ENCODE data around the gene FRMPD4. TPM values are rescaled to one million over a fixed set of nuclear protein-coding genes. Genes with fewer than 3 reads are reported as not detected.

Gene FRMPD4
- total and polyA plus RNA-seq, 2 donors (not counting 3 experiments of a cell fraction or from before 2014, with no cell fraction given), result not detected

DNA sequence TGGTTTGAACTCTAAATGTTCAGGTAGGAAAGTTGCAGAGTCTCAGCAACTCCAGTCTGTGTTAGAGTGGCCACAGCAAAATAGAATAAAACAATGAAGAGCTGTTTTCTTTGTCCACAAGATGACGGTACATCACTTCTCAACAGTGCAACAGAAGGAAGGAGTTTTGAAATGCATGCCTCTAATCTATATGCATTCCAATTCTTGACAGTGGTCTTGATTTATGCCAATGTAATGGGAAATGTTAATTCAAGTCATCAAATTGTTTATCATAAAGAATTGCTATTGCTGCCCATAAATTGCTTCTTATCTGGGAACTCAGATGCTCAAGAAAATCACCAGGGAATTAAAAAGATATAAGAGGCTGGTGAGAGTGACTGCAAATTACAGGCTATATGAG lies 457.4 kb downstream of the FRMPD4 start:
- Histone ChIP-seq H2AFZ (ENCODE audit: low read depth, low read length) (no peak overlapping the region), H4K20me1 (replicated peaks; ENCODE audit: control insufficient read depth, extremely low read depth, insufficient read depth, low read length) (no peaks in the 10 kb centered on the region), H3K27me3 (ENCODE audit: control insufficient read depth in 2 of 2, insufficient read depth in 2 of 2, low read length in 2 of 2) (no peaks in the 10 kb centered on the region), H3K9me3 (replicated peaks; ENCODE audit: control insufficient read depth, insufficient read depth, low read length) (no peaks in the 10 kb centered on the region), H3K36me3 (ENCODE audit: control insufficient read depth in 2 of 2, extremely low read depth in 1 of 2, insufficient read depth in 2 of 2, low read length in 2 of 2) (no peaks in the 10 kb centered on the region), H3K9me1 (replicated peaks; ENCODE audit: control insufficient read depth, extremely low read depth, insufficient read depth, low read length) (no peaks in the 10 kb centered on the region), H3K4me1 (ENCODE audit: control insufficient read depth, extremely low read depth, insufficient read depth, low read length) (no peaks in the 10 kb centered on the region), H3K79me2 (ENCODE audit: control insufficient read depth, insufficient read depth, low read length) (no peaks in the 10 kb centered on the region), H3K4me2 (ENCODE audit: insufficient read depth, low read length) (no peak overlapping the region), H3K4me3 (replicated peaks in 1 of 3; ENCODE audit: insufficient read depth in 1 of 3, low read depth in 1 of 3, low read length in 3 of 3) (no peak overlapping the region), H3K27ac (ENCODE audit: insufficient read depth, low read depth, low read length) (no peak overlapping the region), H3K9ac (replicated peaks; ENCODE audit: extremely low read depth, insufficient read depth, low read length) (no peak overlapping the region)
- ChIA-PET POLR2A (no interaction called here), CTCF (interaction anchor here (1.0 kb wide), 1 partner anchor 94 kb away, joined by 3 read pairs; no protein-coding TSS in a partner anchor)
- DNase-seq (ENCODE audit: low read depth, low spot score), result no peak
- no TSS peak for BruUV-seq (replicated peaks)
- intact Hi-C loops (cut with micrococcal nuclease) (no loop called here), dilution Hi-C loops (cut with MboI; ENCODE audit: extremely low pct_ligation_motif_present, low sequenced_read_pairs) (no loop called here)
- TF ChIP-seq POLR2A (IDR thresholded peaks at IDR 0.05; ENCODE audit: low read depth, low read length) (no peak), GATA2 (IDR thresholded peaks at IDR 0.05; ENCODE audit: insufficient read depth, insufficient read length, low read depth, low read length) (no peak), EZH2 (IDR thresholded peaks at IDR 0.05; ENCODE audit: borderline replicate concordance, low read depth, low read length, severe bottlenecking) (no peak), MYC (IDR thresholded peaks at IDR 0.05; ENCODE audit: low read depth, low read length) (no peak), JUN (IDR thresholded peaks at IDR 0.05; ENCODE audit: borderline replicate concordance, insufficient read depth, insufficient read length, low read depth) (no peak), FOS (IDR thresholded peaks at IDR 0.05; ENCODE audit: borderline replicate concordance, insufficient read depth, low read length) (no peak), POLR2AphosphoS5 (IDR thresholded peaks at IDR 0.05; ENCODE audit: insufficient read depth, low read depth, low read length) (no peak)
- TF ChIP-seq, protein P1, sequence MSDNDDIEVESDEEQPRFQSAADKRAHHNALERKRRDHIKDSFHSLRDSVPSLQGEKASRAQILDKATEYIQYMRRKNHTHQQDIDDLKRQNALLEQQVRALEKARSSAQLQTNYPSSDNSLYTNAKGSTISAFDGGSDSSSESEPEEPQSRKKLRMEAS (IDR thresholded peaks at IDR 0.05; ENCODE audit: insufficient read depth, insufficient read length), result no peak
- TF ChIP-seq, protein P2, sequence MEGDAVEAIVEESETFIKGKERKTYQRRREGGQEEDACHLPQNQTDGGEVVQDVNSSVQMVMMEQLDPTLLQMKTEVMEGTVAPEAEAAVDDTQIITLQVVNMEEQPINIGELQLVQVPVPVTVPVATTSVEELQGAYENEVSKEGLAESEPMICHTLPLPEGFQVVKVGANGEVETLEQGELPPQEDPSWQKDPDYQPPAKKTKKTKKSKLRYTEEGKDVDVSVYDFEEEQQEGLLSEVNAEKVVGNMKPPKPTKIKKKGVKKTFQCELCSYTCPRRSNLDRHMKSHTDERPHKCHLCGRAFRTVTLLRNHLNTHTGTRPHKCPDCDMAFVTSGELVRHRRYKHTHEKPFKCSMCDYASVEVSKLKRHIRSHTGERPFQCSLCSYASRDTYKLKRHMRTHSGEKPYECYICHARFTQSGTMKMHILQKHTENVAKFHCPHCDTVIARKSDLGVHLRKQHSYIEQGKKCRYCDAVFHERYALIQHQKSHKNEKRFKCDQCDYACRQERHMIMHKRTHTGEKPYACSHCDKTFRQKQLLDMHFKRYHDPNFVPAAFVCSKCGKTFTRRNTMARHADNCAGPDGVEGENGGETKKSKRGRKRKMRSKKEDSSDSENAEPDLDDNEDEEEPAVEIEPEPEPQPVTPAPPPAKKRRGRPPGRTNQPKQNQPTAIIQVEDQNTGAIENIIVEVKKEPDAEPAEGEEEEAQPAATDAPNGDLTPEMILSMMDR (IDR thresholded peaks at IDR 0.05; ENCODE audit: extremely low read depth in 1 of 2, insufficient read depth in 1 of 2, low read depth in 1 of 2, low read length in 2 of 2), result no peak
- no peak for FAIRE-seq
